TTC549 (cell line): ENCODE data around the gene GFPT2.

ENCODE experiments used
- FAIRE-seq: peaks from 2 replicates; lab custom pipeline; 2012; peaks lifted over from hg19 to GRCh38; lab: Jason Lieb, UNC

Gene GFPT2

GRCh38 chr5:180350711-180351465 is 2.2 kb downstream of the GFPT2 start:
- no peak for FAIRE-seq

GRCh38 chr5:180350296-180350695 is 2.8 kb downstream of the GFPT2 start:
- no peak for FAIRE-seq

- FAIRE-seq: no peak
Measured at GRCh38 chr5:180349391-180349790, 3.7 kb downstream of the GFPT2 start.

GRCh38 chr5:180348336-180348735 is 4.8 kb downstream of the GFPT2 start:
- no peak for FAIRE-seq

- FAIRE-seq: no peak
Measured at GRCh38 chr5:180347702-180348101, 5.4 kb downstream of the GFPT2 start.

- FAIRE-seq: no peak
Measured at GRCh38 chr5:180346358-180346757, 6.8 kb downstream of the GFPT2 start.

GRCh38 chr5:180345781-180346180 is 7.4 kb downstream of the GFPT2 start:
- no peak for FAIRE-seq

GRCh38 chr5:180345186-180345585 is 8.0 kb downstream of the GFPT2 start:
- FAIRE-seq: no peak

GRCh38 chr5:180344696-180344999 is 8.5 kb downstream of the GFPT2 start:
- FAIRE-seq: no peak

GRCh38 chr5:180343831-180344695 is 9.1 kb downstream of the GFPT2 start:
- FAIRE-seq: no peak

- no peak for FAIRE-seq
Measured at GRCh38 chr5:180343110-180343830, 9.9 kb downstream of the GFPT2 start.

GRCh38 chr5:180341595-180341994 is 11.5 kb downstream of the GFPT2 start:
- no peak for FAIRE-seq

GRCh38 chr5:180340856-180341255 is 12.3 kb downstream of the GFPT2 start:
- FAIRE-seq: no peak

- FAIRE-seq: no peak
Measured at GRCh38 chr5:180339583-180340183, 13.5 kb downstream of the GFPT2 start.

- FAIRE-seq: no peak
Measured at GRCh38 chr5:180338001-180338707, 15.0 kb downstream of the GFPT2 start.

- FAIRE-seq: no peak
Measured at GRCh38 chr5:180336234-180337020, 16.7 kb downstream of the GFPT2 start.

- FAIRE-seq: no peak
Measured at GRCh38 chr5:180335614-180336233, 17.4 kb downstream of the GFPT2 start.

GRCh38 chr5:180334751-180335613 is 18.2 kb downstream of the GFPT2 start:
- FAIRE-seq: no peak

GRCh38 chr5:180334176-180334575 is 19.0 kb downstream of the GFPT2 start:
- FAIRE-seq: no peak

GRCh38 chr5:180333661-180334060 is 19.5 kb downstream of the GFPT2 start:
- no peak for FAIRE-seq
